ENCODE results near the gene NKIRAS1.

- TF ChIP-seq CTCF (conservative IDR thresholded peaks at IDR 0.05; ENCODE audit: low read depth, low read length) (no peak), EZH2 (IDR thresholded peaks at IDR 0.05; ENCODE audit: borderline replicate concordance, low read depth, low read length, poor library complexity, severe bottlenecking) (no peak)
Observed at GRCh38 chr3:23889386-23889785, 27.4 kb downstream of the NKIRAS1 start.
